Caco-2 (cell line): ENCODE measurements around the gene MOXD1. TPM values are rescaled to one million over a fixed set of nuclear protein-coding genes. Genes with fewer than 3 reads are reported as not detected.

Experiments
- BruUV-seq: library from RNA; stranded (reverse); fragments of 400-500 nt; replicated peaks from 2 replicates; lab custom pipeline; 2021; lab: Mats Ljungman, UMichigan
- CTCF ChIA-PET: fragments of 300-600 bp; sonication (Branson Sonifier 250); formaldehyde crosslinking; loops from one replicate; lab custom pipeline; 2022; ENCODE audit warnings: antibody characterized with exemption; lab: Charles Lee
- POLR2A ChIA-PET: fragments of 300-600 bp; sonication (Branson Sonifier 250); formaldehyde crosslinking; loops from one replicate; lab custom pipeline; 2022; ENCODE audit warnings: antibody characterized with exemption; lab: Charles Lee
- DNase-seq, 2 experiments: peaks; one replicate each; pipeline versions ENCODE4 v3.0.0 to v3.0.0-alpha.2; 2020 to 2022
- H3K27me3 ChIP-seq: replicated peaks from 2 replicates; pipeline ENCODE4 v1.6.0; 2011; ENCODE audit warnings: low read length; ENCODE audit not compliant: control insufficient read depth, insufficient read depth
- H3K36me3 ChIP-seq: 2 replicates; pipeline ENCODE4 v1.5.1; 2011; ENCODE audit warnings: low read length; ENCODE audit not compliant: control insufficient read depth, insufficient read depth
- H3K4me1 ChIP-seq: fragments of 250-450 bp; sonication (Bioruptor Pico); 2 replicates; pipeline ENCODE4 v1.5.1; 2020; ENCODE audit warnings: mild to moderate bottlenecking
- H3K4me3 ChIP-seq: 2 replicates; pipeline ENCODE4 v1.5.1; 2011; ENCODE audit warnings: low read depth, mild to moderate bottlenecking, control low read depth, low read length
- H3K9me3 ChIP-seq: fragments of 250-450 bp; sonication (Bioruptor Pico); 2 replicates; pipeline ENCODE4 v1.5.1; 2020; ENCODE audit warnings: mild to moderate bottlenecking, moderate library complexity
- H3K27ac Mint-ChIP-seq: one replicate; pipeline ENCODE4 v1.8.0; 2022; ENCODE audit warnings: mixed read lengths; ENCODE audit not compliant: unreplicated experiment
- H3K27me3 Mint-ChIP-seq: one replicate; pipeline ENCODE4 v1.8.0; 2022; ENCODE audit warnings: mixed read lengths; ENCODE audit not compliant: insufficient read depth, unreplicated experiment
- H3K36me3 Mint-ChIP-seq: one replicate; pipeline ENCODE4 v1.8.0; 2022; ENCODE audit warnings: mild to moderate bottlenecking, mixed read lengths; ENCODE audit not compliant: insufficient read depth, unreplicated experiment
- H3K4me1 Mint-ChIP-seq: one replicate; pipeline ENCODE4 v1.8.0; 2022; ENCODE audit warnings: low read depth, mixed read lengths; ENCODE audit not compliant: unreplicated experiment
- H3K4me3 Mint-ChIP-seq: one replicate; pipeline ENCODE4 v1.8.0; 2022; ENCODE audit warnings: mild to moderate bottlenecking, moderate library complexity, mixed read lengths; ENCODE audit not compliant: unreplicated experiment
- H3K9me3 Mint-ChIP-seq: one replicate; pipeline ENCODE4 v1.8.0; 2022; ENCODE audit warnings: mixed read lengths; ENCODE audit not compliant: unreplicated experiment
- intact Hi-C: fragments of 100-400 bp; cut with micrococcal nuclease; formaldehyde crosslinking; loops from one replicate; pipeline ENCODE4 v1.10.0; 2022; ENCODE audit not compliant: unreplicated experiment
- total RNA-seq: library from RNA; stranded (reverse); gene quantifications from 2 replicates; pipeline ENCODE4 v1.2.3, GENCODE V29; 2022
- TF ChIP-seq, protein P1 (sequence below), 2 experiments: fragments of 200-600 bp in 1 of 2; IDR thresholded peaks; 1 replicate in 1 of 2; 2 replicates in 1 of 2; pipeline versions ENCODE4 v1.5.1 to v1.8.0; 2011 to 2022; ENCODE audit warnings: antibody characterized with exemption in 1 of 2, control low read depth in 1 of 2, inconsistent platforms in 1 of 2, low read depth in 1 of 2, low read length in 1 of 2, mild to moderate bottlenecking in 1 of 2, moderate library complexity in 1 of 2; ENCODE audit not compliant: insufficient read depth in 1 of 2, severe bottlenecking in 1 of 2, unreplicated experiment in 1 of 2

Gene MOXD1
- total RNA-seq, 1 experiment from 2014 or later, result 0.09 TPM

- no peak for DNase-seq
- Mint-ChIP-seq H3K36me3 (no peaks in the 10 kb centered on the region), H3K27me3 (peaks cover 17% of the 10 kb centered on the region), H3K9me3 (no peaks in the 10 kb centered on the region), H3K4me1 (no peaks in the 10 kb centered on the region), H3K27ac (no peak overlapping the region), H3K4me3 (no peak overlapping the region)
- no peaks in the 10 kb centered on the region for H3K4me1 ChIP-seq
- H3K27me3 ChIP-seq, result no peaks in the 10 kb centered on the region
- no peaks in the 10 kb centered on the region for H3K36me3 ChIP-seq
- TF ChIP-seq, protein P1, sequence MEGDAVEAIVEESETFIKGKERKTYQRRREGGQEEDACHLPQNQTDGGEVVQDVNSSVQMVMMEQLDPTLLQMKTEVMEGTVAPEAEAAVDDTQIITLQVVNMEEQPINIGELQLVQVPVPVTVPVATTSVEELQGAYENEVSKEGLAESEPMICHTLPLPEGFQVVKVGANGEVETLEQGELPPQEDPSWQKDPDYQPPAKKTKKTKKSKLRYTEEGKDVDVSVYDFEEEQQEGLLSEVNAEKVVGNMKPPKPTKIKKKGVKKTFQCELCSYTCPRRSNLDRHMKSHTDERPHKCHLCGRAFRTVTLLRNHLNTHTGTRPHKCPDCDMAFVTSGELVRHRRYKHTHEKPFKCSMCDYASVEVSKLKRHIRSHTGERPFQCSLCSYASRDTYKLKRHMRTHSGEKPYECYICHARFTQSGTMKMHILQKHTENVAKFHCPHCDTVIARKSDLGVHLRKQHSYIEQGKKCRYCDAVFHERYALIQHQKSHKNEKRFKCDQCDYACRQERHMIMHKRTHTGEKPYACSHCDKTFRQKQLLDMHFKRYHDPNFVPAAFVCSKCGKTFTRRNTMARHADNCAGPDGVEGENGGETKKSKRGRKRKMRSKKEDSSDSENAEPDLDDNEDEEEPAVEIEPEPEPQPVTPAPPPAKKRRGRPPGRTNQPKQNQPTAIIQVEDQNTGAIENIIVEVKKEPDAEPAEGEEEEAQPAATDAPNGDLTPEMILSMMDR (IDR thresholded peaks at IDR 0.05; ENCODE audit: insufficient read depth in 1 of 2, low read depth in 1 of 2, low read length in 1 of 2, severe bottlenecking in 1 of 2, unreplicated experiment in 1 of 2), result no peak
- intact Hi-C loops, result no loop called here
- no peak overlapping the region for H3K4me3 ChIP-seq
- ChIA-PET CTCF (no interaction called here), POLR2A (no interaction called here)
- no peaks in the 10 kb centered on the region for H3K9me3 ChIP-seq
- BruUV-seq, result no TSS peak
Observed at GRCh38 chr6:132252113-132252512, 149.2 kb downstream of the MOXD1 start.

GRCh38 chr6:132251711-132252110, 149.6 kb downstream of the MOXD1 start:
- TF ChIP-seq, protein P1 (IDR thresholded peaks at IDR 0.05; ENCODE audit: insufficient read depth in 1 of 2, low read depth in 1 of 2, low read length in 1 of 2, severe bottlenecking in 1 of 2, unreplicated experiment in 1 of 2), result no peak
- ChIA-PET POLR2A (interaction anchor here (0.6 kb wide), 1 partner anchor 300 kb away, joined by 3 read pairs; the partner anchor contains the start of gene CCN2), CTCF (no interaction called here)
- no peak for DNase-seq
- no peaks in the 10 kb centered on the region for H3K36me3 Mint-ChIP-seq
- H3K27ac Mint-ChIP-seq, result no peak overlapping the region
- no peaks in the 10 kb centered on the region for H3K27me3 ChIP-seq
- no peaks in the 10 kb centered on the region for H3K9me3 ChIP-seq
- no peaks in the 10 kb centered on the region for H3K9me3 Mint-ChIP-seq
- H3K4me3 ChIP-seq, result no peak overlapping the region
- H3K4me3 Mint-ChIP-seq, result no peak overlapping the region
- no TSS peak for BruUV-seq
- H3K4me1 Mint-ChIP-seq, result no peaks in the 10 kb centered on the region
- H3K36me3 ChIP-seq, result no peaks in the 10 kb centered on the region
- intact Hi-C loops, result no loop called here
- H3K27me3 Mint-ChIP-seq, result peaks cover 17% of the 10 kb centered on the region
- no peaks in the 10 kb centered on the region for H3K4me1 ChIP-seq

DNA sequence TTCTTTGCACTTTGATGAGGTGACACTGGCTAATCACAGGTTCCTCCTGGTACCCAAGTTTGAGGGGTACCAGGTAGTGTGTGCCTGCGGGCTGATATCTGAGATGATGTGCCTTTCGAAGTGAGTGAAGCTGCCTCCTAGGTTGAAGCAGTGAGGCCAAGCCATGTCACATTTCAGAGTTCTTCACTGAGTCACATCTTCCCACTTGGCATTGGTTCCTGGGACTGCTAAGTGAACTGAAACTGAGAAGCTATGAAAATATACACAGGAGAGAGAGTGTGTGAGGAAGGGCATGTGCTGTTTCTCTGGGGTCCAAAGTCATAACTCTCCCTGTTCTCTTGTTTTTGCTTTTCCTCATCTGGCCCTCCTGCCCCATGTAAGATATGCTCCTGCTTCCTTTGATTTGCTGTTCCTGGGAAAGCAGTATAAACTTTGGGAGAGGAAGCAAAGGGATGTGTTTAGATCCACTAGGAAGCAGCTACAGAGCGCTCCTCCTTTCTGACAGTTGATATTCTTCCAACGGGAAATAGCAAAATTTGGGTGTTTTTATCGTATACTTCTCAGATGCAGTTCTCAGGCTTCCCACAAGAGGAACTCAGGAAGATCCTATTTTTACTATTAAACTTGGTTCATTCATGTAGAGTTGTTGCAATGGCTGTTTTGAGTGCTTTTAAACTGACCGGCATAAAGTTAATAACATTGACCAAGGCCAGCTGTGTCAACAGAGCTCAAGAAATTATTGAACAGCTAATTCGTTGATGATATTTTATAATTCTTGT, 153.7 kb downstream of the MOXD1 start:
- no peaks in the 10 kb centered on the region for H3K36me3 ChIP-seq
- Mint-ChIP-seq H3K36me3 (no peaks in the 10 kb centered on the region), H3K4me1 (no peaks in the 10 kb centered on the region), H3K4me3 (no peak overlapping the region), H3K27me3 (peaks cover 16% of the 10 kb centered on the region), H3K9me3 (no peaks in the 10 kb centered on the region), H3K27ac (no peak overlapping the region)
- ChIA-PET CTCF (interaction anchor here (0.6 kb wide), 1 partner anchor 320 kb away, joined by 4 read pairs; no protein-coding TSS in a partner anchor), POLR2A (no interaction called here)
- no TSS peak for BruUV-seq
- TF ChIP-seq, protein P1 (IDR thresholded peaks at IDR 0.05; ENCODE audit: insufficient read depth in 1 of 2, low read depth in 1 of 2, low read length in 1 of 2, severe bottlenecking in 1 of 2, unreplicated experiment in 1 of 2), result no peak
- no peaks in the 10 kb centered on the region for H3K4me1 ChIP-seq
- no peaks in the 10 kb centered on the region for H3K9me3 ChIP-seq
- intact Hi-C loops, result no loop called here
- H3K4me3 ChIP-seq, result no peak overlapping the region
- DNase-seq, result no peak
- no peaks in the 10 kb centered on the region for H3K27me3 ChIP-seq
